Measurements from ENCODE around the gene RIMBP3B.
"Not testable (repeated sequence)": the region's sequence is repeated elsewhere in the genome, so short reads cannot be mapped to it uniquely, and the experiment has no call there.

DNA sequence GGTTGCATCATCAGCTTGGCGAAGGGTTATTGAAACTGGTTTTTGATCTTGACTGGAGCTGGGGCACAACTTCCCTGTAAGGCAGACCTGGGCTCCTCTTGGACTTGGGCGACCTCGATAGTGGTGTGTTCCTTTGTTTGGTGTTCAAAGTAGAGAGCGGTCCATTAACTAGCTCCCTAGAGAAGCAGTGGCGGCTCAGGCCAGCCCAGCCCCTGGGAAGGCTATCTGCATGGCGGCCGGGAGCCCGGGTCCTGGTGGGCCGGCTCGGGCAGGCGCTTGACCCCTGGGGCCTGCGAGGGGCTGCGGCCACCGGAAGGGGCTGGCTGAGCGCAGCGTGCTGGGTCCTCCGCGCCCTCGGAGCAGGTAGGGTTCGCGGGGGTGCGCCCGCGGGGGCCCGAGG, 32.8 kb downstream of the RIMBP3B start:
- TF ChIP-seq POLR2A (IDR thresholded peaks at IDR 0.05); POLR2AphosphoS5 (IDR thresholded peaks at IDR 0.05); EP300 (IDR thresholded peaks at IDR 0.05; ENCODE audit: low read depth): not testable (repeated sequence)
- TF ChIP-seq, protein P1, sequence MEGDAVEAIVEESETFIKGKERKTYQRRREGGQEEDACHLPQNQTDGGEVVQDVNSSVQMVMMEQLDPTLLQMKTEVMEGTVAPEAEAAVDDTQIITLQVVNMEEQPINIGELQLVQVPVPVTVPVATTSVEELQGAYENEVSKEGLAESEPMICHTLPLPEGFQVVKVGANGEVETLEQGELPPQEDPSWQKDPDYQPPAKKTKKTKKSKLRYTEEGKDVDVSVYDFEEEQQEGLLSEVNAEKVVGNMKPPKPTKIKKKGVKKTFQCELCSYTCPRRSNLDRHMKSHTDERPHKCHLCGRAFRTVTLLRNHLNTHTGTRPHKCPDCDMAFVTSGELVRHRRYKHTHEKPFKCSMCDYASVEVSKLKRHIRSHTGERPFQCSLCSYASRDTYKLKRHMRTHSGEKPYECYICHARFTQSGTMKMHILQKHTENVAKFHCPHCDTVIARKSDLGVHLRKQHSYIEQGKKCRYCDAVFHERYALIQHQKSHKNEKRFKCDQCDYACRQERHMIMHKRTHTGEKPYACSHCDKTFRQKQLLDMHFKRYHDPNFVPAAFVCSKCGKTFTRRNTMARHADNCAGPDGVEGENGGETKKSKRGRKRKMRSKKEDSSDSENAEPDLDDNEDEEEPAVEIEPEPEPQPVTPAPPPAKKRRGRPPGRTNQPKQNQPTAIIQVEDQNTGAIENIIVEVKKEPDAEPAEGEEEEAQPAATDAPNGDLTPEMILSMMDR (IDR thresholded peaks at IDR 0.05) = not testable (repeated sequence)

Data from transverse colon (tissue), 4 donors.